ENCODE results near the gene RBL1.
A peak's percentile ranks its signal among the peaks of the same experiment; 100 is the strongest.
"Not testable (repeated sequence)": the region's sequence is repeated elsewhere in the genome, so short reads cannot be mapped to it uniquely, and the experiment has no call there.

Gene RBL1

DNA sequence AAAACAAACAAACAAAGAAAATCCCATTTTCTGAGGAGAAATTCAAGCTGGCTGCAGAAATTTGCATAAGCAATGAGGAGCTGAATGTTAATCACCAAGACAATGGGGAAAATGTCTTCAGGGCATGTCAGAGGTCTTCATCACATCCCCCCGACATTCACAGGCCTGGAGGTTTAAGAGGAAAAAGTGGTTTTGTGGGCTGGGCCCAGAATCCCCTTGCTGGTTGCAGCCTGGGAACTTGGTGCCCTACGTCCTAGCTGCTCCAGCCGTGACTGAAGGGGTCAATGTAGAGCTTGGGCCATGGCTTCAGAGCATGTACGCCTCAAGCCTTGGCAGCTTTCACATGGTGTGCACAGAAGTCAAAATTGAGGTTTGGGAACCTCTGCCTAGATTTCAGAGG lies 101.6 kb downstream of the RBL1 start:
- not testable (repeated sequence) for DNase-seq

DNA sequence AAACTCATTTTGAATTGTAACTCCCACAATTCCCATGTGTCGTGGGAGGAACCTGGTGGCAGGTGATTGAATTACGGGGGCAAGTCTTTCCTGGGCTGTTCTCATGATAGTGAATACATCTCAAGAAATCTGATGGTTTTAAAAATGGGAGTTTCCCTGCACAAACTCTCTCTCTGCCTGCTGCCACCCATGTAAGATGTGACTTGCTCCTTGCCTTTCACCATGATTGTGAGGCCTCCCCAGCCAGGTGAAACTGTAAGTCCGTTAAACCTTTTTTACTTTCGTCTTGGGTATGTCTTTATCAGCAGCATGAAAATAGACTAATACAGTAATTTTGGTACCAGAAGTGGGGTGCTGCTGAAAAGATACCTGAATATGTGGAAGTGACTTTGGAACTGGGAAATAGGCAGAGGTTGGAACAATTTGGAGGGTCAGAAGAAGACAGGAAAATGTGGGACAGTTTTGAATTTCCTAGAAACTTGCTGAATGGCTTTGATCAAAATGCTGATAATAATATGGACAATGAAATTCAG lies 102.9 kb downstream of the RBL1 start:
- no peak for DNase-seq

DNA sequence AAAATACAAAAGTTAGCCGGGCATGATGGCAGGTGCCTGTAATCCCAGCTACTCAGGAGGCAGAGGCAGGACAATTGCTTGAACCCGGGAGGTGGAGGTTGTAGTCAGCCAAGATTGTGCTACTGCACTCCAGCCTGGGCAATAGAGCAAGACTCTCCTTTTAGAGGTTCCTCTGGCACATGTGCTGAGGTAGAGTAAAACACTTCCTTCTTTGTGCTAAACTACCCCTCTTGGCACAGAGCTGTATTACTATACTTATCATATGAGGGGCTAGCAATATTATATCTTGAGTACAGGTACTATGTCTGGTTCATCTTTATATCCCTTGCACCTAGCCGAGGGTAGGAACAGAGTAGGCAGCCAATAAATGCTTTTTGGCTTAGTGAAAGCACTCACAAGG lies 104.1 kb downstream of the RBL1 start:
- DNase-seq, result no peak

DNA sequence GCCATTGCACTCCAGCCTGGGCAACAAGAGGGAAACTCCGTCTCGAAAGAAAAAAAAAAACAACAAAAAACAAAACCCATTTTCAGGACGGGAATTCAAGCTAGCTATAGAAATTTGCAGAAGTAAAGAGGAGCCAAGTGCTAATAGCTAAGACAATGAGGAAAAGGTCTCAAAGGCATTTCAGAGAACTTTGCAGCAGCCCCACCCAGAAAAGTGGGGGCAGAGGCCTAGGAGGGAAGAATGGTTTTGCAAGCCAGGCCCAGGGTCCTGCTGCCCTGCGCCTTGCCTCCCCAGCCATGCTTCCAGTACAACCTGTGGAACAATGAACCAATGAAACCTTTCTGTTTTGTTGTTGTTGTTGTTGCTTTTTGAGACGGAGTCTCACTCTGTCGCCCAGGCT lies 106.0 kb downstream of the RBL1 start:
- no peak for DNase-seq

DNA sequence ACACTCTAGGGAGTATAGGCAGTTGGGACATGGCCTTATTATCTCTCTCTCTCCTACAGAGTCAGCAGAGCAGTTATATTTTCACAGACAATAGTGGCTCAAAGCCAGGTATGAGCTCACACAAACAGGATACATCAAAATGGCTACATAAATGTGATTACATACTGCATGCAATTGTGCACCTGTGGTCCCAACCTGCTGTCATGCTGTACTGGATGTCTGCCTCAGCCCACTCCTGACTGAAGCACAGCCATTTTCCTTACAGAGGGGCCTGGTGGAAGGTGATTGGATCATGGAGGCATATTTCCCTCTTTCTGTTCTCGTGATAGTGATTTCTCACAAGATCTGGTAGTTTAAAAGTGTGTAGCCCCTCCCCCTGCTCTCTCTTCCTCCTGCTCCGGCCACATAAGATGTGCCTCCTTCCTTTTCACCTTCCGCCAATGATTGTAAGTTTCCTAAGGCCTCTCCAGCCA lies 107.3 kb downstream of the RBL1 start:
- no peak for DNase-seq

DNA sequence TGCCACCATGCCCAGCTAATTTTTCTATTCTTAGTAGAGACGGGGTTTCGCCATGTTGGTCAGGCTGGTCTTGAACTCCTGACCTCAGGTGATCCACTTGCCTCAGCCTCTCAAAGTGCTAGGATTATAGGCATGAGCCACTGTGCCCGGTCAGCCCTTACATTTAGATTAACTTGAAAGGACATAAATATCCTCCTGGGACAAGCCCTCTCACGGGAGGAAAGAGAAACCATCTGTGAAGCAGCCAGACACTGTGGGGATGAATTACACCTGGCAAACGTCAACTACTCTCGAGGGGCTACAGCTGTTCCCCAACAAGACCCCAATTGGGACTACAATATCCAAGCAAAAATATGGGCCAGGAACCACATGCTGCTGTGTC lies 111.5 kb downstream of the RBL1 start:
- no peak for DNase-seq

DNA sequence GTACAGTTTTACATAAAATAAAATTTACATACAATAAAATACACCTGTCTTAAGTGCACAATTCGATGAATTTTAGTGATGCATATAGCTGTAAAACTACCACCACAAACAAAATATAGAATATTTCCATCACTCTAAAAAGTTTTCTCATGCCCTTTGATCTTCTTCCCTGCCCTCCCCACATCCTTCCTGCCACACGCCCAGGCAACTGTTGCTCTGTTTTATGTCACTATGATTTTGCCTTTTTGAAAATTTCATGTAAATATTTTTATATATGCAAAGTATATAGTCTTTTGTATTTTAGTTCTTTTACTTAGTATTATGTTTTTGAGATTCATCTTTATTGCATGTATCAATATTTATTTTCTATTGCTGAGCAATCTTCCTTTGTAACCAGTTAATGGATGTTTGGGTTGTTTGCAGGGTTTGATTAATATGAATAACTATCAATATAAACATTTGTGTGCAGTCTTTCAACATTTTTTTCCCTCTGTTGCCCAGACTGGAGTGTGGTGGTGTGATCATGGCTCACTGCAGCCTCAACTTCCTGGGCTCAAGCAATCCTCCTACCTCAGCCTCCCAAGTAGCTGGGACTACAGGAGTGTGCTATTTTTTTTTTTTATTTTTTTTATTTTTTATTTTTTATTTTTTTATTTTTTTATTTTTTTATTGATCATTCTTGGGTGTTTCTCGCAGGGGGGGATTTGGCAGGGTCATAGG lies 120.5 kb downstream of the RBL1 start:
- DNase-seq, result no peak

DNA sequence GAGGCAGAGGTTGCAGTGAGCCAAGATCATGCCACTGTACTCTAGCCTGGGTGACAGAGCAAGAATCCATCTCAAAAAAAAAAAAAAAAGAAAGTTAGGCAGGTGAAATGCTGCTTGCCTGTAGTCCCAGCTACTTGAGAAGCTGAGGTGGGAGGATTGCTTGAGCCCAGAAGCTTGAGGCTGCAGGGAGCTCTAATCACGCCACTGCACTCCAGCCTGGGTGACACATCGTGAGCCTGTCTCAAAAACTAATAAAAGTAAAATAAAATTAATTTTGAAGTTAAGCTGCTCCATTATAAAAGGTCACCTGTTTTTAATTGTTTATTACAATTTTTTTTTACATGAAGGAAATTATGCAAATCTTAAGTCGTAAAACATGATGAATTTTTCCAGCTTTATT lies 121.1 kb downstream of the RBL1 start:
- no peak for DNase-seq

DNA sequence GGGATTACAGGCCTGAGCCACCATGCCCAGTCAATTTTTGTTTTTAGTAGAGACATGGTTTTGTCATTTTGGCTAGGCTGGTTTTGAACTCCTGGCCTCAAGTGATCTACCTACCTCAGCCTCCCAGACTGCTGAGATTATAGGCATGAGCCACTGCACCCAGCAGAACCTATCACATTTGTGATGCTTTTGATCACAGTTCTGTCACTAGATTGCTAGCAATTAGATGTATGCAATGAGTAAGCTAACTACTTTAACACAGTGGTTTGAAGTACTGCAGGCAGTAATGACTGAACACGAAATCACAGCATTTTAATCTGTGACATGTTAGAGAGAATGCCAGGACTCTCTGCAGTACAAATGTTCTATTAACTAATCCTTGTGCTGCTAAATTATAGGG lies 124.7 kb downstream of the RBL1 start:
- DNase-seq, result no peak

DNA sequence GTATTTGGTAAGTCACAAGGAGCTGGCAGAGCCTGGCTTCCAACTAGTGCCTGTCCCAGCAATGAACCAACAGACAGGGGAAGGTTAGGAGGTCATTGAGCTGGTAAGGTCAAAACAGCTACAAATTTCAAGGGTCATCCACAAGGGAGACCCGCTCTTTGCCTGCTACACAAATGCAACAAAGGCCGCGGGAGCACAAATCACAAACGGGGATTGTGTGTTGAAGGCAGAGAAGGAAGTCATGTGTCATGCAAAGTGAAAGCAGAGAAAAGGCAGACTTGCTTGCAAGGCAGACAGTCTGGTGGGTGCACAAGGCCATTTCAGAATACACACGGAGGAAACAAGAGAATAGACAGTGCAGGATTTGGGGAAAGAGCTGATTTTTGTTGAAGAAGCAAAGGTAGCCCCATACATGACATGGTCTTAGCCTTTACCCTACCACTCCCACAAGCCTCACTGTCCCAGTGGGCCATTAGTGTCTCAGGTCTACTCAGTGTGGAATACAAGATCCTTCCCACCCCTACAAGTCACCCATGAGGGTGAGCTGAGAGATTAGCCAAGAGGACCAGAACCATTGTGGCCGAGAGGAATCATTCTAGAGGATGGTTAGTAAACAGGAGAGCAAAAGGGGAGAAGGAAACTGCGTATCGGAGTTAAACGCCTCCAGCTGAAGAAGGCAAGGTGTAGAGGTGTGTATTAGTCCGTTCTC lies 126.2 kb downstream of the RBL1 start:
- DNase-seq, result no peak

DNA sequence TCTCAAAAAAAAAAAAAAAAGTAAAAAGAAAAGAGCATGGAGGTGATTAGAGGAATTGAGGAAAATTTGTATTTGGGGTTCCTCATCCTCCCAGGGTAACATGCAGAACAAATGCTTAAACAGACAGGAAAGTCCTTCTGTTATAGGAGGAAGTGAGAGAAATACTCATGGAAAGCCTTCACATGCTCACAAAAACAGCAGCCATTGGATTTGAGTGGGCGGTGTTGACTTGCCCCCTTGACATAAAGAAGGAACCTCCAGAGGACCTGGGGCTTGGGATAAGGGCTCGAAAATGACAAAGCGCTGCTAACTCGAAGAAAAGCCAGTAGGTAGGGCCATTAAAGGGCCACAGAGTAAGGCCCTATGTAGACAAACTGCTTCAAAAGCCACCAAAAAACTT lies 126.7 kb downstream of the RBL1 start:
- no peak for DNase-seq

DNA sequence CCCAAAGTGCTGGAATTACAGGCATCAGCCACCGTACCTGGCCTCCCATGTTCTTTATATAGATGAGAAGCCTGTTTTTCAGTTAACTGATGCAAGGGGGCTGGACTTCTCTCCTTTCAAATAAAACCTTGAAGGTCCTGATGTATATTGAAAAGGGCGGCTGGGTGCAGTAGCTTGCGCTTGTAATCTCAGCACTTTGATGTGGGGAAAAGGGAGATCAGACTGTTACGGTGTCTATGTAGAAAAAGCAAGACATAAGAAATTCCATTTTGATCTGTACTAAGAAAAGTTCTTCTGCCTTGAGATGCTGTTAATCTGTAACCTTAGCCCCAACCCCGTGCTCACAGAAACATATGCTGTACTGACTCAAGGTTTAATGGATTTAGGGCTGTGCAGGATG lies 128.2 kb downstream of the RBL1 start:
- no peak for DNase-seq

DNA sequence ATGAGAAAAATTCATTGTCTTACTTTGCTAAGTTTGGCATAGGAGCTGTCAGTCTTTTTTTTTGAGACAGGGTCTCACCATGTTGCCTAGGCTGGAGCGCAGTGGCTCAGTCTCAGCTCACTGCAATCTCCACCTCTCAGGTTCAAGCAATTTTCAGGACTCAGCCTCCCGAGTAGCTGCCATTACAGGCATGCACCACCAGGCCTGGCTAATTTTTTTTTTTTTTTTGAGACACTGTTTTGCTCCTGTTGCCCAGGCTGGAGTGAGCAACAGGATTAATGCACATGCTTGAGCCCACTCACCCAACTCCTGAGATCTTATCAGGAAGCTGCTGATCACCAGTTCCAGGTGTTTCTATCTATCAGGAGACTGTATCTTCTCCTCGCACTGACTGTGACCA lies 128.8 kb downstream of the RBL1 start:
- not testable (repeated sequence) for DNase-seq

DNA sequence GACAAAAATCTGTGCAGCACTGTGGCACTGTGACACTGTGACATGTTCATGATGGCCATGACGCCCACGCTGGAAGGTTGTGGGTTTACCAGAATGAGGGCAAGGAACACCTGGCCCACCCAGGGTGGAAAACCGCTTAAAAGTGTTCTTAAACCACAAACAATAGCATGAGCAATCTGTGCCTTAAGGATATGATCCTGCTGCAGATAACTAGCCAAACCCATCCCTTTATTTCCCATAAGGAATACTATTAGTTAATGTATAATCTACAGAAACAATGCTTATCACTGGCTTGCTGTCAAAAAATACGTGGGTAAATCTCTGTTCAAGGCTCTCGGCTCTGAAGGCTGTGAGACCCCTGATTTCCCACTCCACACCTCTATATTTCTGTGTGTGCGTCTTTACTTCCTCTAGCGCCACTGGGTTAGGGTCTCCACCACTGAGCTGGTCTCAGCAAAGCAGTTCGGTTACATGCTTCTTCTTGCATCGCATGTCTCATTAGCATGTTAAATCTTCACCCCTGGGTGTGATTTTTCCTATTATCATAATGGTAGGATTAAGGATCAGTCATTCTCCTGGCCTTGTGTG lies 133.3 kb downstream of the RBL1 start:
- not testable (repeated sequence) for DNase-seq

DNA sequence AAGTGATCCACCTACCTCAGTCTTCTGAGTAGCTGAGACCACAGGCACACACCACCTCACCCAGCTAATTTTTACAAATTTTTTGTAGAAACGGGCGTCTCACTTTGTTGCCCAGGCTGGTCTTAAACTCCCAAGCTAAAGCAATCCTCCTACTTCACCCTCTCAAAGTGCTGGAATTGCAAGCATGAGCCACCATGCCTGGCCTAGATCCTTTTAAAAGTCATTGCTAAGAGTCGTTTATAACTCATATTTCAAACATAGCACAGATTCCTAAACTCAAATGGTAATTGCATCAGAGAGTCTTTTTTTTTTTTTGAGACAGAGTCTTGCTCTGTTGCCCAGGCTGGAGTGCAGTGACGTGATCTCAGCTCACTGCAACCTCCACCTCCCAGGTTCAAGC lies 136.6 kb downstream of the RBL1 start:
- no peak for DNase-seq

DNA sequence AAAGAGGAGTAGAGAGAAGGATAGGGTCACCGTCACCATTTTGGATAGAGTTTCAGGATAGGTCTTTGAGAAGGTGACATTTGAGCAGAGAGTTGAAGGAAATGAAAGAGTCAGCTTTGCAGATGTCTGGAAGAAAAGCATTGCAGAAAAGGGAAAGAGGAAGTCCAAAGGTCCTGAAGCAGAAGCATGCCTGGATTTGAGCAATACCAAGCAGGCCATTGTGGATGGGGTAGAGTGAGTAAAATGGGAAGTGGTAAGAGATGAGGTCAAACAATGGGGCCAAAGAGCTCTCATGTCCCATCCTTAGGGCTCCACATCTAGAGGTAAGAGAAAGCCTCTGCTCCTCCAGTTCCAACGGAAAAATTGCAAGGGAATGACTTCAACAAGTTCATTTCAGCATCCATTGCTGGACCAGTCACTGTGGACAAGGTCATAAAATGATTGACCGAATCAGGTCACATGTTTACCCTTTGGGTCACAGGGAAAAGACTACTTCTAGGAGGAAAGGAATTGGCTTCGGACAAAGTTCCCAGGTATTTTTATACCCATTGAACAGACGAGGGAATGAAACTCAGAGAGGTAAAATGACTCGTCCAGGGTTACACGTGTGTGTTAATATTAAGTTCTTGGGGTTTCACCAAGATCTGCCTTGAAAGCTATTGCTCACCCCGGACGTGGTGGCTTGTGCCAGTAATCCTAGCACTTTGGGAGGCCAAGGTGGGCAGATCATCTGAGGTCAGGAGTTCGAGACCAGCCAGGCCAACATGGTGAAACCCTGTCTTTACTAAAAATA lies 137.7 kb downstream of the RBL1 start:
- no peak for DNase-seq

DNA sequence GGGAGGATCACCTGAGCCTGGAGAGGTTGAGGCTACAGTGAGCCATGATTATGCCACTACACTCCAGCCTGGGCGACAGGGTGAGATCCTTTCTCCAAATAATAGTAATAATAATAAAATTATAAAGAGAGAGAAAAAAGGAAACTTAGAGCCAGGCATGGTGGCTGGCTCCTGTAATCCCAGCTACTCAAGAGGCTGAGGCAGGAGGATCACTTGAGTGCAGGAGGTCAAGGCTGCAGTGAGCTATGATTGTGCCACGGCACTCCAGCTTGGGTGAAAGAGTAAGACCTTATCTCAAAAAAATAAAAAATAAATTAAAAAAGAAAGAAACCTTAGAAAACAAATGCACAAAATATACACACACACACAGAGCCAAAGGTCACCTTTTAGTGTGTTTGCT lies 139.1 kb downstream of the RBL1 start:
- DNase-seq, result no peak

DNA sequence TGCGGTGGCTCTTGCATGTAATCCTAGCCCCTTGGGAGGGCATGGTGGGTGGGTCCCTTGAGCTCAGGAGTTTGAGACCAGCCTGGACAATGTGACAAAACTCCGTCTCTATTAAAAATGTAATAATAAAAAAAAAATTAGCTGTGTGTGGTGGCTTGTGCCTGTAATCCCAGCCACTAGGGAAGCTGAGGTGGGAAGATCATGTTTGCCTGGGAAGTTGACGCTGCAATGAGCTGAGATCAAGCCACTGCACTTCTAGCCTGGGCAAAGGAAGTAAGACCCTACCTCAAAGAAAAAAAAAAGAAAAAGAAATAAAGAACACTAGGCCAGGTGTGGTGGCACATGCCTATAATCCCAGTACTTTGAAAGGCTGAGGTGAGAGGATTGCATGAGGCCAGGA lies 139.8 kb downstream of the RBL1 start:
- no peak for DNase-seq

DNA sequence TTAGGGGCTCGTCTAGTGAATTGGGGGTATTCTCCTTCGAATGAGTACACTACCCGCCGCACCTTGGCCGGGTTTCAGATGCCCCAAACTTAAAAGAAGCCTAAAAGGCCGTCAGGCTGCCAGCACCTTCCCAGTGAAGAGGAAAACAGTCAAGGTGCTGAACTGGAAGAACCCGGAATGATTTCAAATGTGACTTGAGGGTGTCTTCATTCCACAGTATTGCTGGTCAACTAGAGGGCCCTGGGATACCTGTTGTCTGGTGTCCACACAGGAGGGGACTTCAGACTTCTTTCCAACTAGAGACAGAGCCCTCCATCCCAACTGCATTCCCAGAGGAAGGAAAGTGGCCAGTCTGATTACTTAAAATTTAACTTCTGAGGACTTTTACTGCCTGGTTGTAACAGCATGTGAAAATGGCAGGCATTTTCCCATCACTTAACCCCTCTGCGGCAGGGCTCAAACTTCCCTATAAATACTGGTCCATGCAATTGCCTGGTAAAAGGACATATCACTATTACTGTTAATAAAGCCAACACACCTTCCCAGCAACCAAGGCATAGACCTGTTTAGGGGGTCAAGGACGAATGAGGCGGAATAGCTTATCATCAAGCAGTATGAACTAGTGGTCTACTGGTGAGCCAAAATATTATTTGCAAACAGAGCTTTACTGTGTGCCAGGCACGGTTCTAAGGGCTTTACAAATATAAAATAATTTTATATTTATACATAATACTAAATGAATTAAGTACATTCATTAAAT lies 143.6 kb downstream of the RBL1 start:
- DNase-seq, result no peak

DNA sequence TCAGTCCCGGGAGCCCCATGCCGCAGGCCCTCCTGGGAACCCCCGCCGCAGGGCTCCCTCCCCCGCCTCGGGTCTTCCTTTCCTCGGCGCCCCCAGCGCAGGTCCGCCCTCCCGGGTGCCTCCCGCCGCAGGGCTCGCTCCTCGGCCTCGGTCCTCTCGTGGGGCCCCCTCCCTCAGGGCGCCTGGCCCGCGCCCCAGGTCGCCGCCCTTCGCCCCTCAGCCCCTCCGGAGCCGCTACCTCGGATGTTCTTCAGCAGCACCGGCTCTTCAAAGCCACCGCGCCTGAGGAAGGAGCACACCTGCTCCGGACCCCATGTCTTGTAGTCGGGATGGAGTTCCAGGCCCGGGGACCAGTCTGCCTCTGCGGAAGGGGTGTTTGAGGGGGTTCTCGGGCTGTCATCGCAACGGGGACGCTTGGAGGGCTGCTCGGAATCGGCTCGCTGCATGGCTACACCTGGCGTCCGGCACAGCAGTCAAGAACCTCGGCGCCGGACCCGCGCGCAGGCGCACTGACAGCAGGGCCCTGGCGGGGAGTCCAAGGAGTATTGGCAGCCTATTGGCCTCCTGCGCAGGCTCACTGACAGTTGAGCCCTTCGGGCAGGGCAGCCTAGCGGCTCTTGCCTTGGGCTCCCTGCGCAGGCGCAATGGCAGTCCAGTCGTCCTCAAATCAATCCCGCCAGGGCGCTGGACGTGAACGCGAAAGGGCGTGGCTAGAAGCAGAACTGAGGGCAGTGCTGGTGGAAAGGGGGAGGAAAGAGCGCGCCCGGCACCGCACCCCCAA lies 144.4 kb downstream of the RBL1 start, which contains the start of gene SAMHD1:
TSS of gene SAMHD1 (minus strand) at position 511 of the 781 bp plus-strand sequence. CDS start at position 446, 65 bp downstream.
- peak; percentile 86 for DNase-seq

DNA sequence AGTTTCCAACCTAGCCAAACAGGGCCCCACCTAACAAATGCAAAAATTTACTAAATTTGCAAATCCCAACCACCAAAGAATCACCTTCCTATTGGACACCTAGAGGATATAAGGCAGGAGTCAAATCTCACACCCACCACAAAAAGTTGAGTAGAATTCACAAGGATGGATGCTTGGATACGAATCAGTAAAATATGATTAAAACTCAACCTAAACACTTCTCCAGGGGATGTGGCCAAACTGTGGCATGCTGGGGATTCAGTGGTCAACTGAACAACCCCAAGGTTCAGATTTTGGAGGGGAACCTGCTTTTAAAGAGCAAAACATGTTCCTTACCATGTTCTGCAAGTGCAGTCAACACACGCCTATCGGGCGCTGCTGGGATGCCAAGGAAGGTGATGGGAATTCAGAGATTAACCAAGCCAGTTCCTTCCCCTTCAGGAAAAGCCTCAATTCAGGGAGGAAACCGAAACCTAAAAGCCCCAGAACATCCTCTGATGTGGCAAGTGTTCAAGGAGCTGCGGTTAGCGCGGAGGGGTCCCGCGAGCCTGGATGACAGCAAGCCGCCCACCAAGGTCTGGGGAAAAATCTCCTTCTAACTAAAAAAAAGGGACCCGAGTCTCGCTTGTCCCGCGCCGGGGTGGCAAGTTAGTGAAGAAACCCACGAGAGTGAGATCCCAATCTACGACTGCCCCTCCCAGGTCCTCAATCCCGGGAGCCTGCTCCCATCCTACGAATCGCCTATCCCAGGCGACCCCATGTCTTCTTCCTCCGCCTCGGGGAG lies 145.2 kb downstream of the RBL1 start:
- DNase-seq, result no peak
